PC-3 (cell line): ENCODE measurements around the gene AUTS2. TPM values are rescaled to one million over a fixed set of nuclear protein-coding genes. Genes with fewer than 3 reads are reported as not detected.

Experiments used
- ATAC-seq: fragments of 200-7000 bp; cut with Tn5 transposase; 2 replicates; pipeline ENCODE4 v1.9.1; 2020; ENCODE audit warnings: mild to moderate bottlenecking, moderate library complexity
- BruUV-seq: library from RNA; stranded (reverse); fragments of 400-500 nt; replicated peaks from 2 replicates; lab custom pipeline; 2021; lab: Mats Ljungman, UMichigan
- CTCF ChIA-PET: fragments of 300-600 bp; sonication (Branson Sonifier 250); formaldehyde crosslinking; loops from one replicate; lab custom pipeline; 2022; ENCODE audit warnings: antibody characterized with exemption; lab: Charles Lee
- POLR2A ChIA-PET: fragments of 300-600 bp; sonication (Branson Sonifier 250); formaldehyde crosslinking; loops from one replicate; lab custom pipeline; 2022; ENCODE audit warnings: antibody characterized with exemption; ENCODE audit not compliant: unreplicated experiment; lab: Charles Lee
- DNase-seq: peaks from one replicate; pipeline ENCODE4 v3.0.0-alpha.2; 2015
- H2AFZ ChIP-seq: fragments of 300-600 bp; sonication (generic); 2 replicates; pipeline ENCODE4 v1.6.0; 2016; ENCODE audit warnings: antibody characterized with exemption, low read length
- H3F3A ChIP-seq: fragments of 300-600 bp; sonication (generic); one replicate; pipeline ENCODE4 v1.6.0; 2017; ENCODE audit warnings: antibody characterized with exemption, low read length, control low read depth, mild to moderate bottlenecking; ENCODE audit not compliant: unreplicated experiment
- H3K27ac ChIP-seq: fragments of 300-600 bp; sonication (generic); 2 replicates; pipeline ENCODE4 v1.5.1; 2016; ENCODE audit warnings: mild to moderate bottlenecking, low read length
- H3K27me3 ChIP-seq: fragments of 300-600 bp; sonication (generic); 2 replicates; pipeline ENCODE4 v1.6.1; 2016; ENCODE audit warnings: low read length, mixed read lengths
- H3K36me3 ChIP-seq: fragments of 300-600 bp; sonication (generic); 2 replicates; pipeline ENCODE4 v1.6.1; 2016; ENCODE audit warnings: low read depth, mixed run types, low read length, mixed read lengths
- H3K4me1 ChIP-seq: fragments of 300-600 bp; sonication (generic); 2 replicates; pipeline ENCODE4 v1.5.1; 2016; ENCODE audit warnings: low read length; ENCODE audit not compliant: insufficient read depth
- H3K4me2 ChIP-seq: fragments of 300-600 bp; sonication (generic); 2 replicates; pipeline ENCODE4 v1.6.0; 2016; ENCODE audit warnings: low read length
- H3K4me3 ChIP-seq: fragments of 300-600 bp; sonication (generic); 2 replicates; pipeline ENCODE4 v1.5.1; 2016; ENCODE audit warnings: mild to moderate bottlenecking, low read length, mixed read lengths
- H3K79me2 ChIP-seq: fragments of 300-600 bp; sonication (generic); 2 replicates; pipeline ENCODE4 v1.6.1; 2017; ENCODE audit warnings: low read length, mixed read lengths
- H3K9ac ChIP-seq: fragments of 300-600 bp; sonication (generic); 2 replicates; pipeline ENCODE4 v1.6.0; 2016; ENCODE audit warnings: mild to moderate bottlenecking, low read length
- H3K9me2 ChIP-seq: fragments of 300-600 bp; sonication (generic); replicated peaks from 2 replicates; pipeline ENCODE4 v1.6.1; 2016; ENCODE audit warnings: mixed run types, low read length, mixed read lengths
- H3K9me3 ChIP-seq: fragments of 300-600 bp; sonication (generic); 2 replicates; pipeline ENCODE4 v1.6.1; 2016; ENCODE audit warnings: low read length, mixed read lengths
- H4K20me1 ChIP-seq: fragments of 300-600 bp; sonication (generic); 2 replicates; pipeline ENCODE4 v1.6.1; 2016; ENCODE audit warnings: low read length, mixed read lengths
- EZH2 ChIP-seq: fragments of 300-600 bp; sonication (generic); IDR thresholded peaks from one replicate; pipeline ENCODE4 v1.6.1; 2017; ENCODE audit warnings: antibody characterized with exemption, mild to moderate bottlenecking, low read length; ENCODE audit not compliant: unreplicated experiment
- EZH2phosphoT487 ChIP-seq: fragments of 300-600 bp; sonication (generic); IDR thresholded peaks from 2 replicates; pipeline ENCODE4 v1.6.1; 2018; ENCODE audit warnings: mild to moderate bottlenecking, antibody characterized with exemption, low read length, borderline replicate concordance
- intact Hi-C: fragments of 100-400 bp; cut with micrococcal nuclease; formaldehyde crosslinking; loops from 2 replicates; pipeline ENCODE4 v1.9.0; 2023
- total RNA-seq: library from RNA; depleted of rRNA; stranded (reverse); fragments of >200 nt; gene quantifications from 2 replicates; pipeline ENCODE4 v1.2.3, GENCODE V29; 2014
- TF ChIP-seq, protein P1 (sequence below): fragments of 300-600 bp; sonication (generic); conservative IDR thresholded peaks from 2 replicates; pipeline ENCODE4 v1.5.1; 2017; ENCODE audit warnings: antibody characterized with exemption, low read depth, mild to moderate bottlenecking, low read length

The AUTS2 gene
- total RNA-seq, 1 experiment from 2014 or later: not detected

DNA sequence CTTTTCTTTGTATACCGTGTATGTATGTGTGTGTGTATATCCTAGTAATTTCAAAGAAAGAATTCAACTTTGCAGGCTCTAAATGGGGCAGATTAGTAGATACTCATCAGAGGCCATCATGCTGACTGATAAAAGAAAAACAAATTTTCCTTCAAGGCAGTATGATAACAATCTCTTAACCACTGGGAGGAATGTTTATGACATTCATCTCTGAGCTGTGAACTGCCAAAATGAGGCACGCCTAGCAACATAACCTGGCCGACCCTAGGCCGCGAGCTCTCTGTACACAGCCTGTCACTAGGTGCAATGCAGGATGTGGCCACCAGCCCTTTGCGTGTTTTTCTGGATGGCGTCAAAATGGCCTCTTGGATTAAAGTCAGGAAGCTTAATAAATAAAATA is 1190.0 kb downstream of the AUTS2 start:
- Histone ChIP-seq H3K79me2 (no peaks in the 10 kb centered on the region), H3K36me3 (no peaks in the 10 kb centered on the region), H3K9ac (no peak overlapping the region), H3K27ac (no peak overlapping the region), H3K4me3 (no peak overlapping the region), H3F3A (no peaks in the 10 kb centered on the region), H2AFZ (no peak overlapping the region), H3K9me2 (no peaks in the 10 kb centered on the region), H3K4me1 (no peaks in the 10 kb centered on the region), H3K27me3 (no peaks in the 10 kb centered on the region), H3K4me2 (no peak overlapping the region), H4K20me1 (no peaks in the 10 kb centered on the region), H3K9me3 (no peaks in the 10 kb centered on the region)
- no peak for TF ChIP-seq EZH2phosphoT487
- TF ChIP-seq, protein P1, sequence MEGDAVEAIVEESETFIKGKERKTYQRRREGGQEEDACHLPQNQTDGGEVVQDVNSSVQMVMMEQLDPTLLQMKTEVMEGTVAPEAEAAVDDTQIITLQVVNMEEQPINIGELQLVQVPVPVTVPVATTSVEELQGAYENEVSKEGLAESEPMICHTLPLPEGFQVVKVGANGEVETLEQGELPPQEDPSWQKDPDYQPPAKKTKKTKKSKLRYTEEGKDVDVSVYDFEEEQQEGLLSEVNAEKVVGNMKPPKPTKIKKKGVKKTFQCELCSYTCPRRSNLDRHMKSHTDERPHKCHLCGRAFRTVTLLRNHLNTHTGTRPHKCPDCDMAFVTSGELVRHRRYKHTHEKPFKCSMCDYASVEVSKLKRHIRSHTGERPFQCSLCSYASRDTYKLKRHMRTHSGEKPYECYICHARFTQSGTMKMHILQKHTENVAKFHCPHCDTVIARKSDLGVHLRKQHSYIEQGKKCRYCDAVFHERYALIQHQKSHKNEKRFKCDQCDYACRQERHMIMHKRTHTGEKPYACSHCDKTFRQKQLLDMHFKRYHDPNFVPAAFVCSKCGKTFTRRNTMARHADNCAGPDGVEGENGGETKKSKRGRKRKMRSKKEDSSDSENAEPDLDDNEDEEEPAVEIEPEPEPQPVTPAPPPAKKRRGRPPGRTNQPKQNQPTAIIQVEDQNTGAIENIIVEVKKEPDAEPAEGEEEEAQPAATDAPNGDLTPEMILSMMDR: no peak
- TF ChIP-seq EZH2: no peak
- POLR2A ChIA-PET: no interaction called here
- DNase-seq (no peak), ATAC-seq (no peak)
- intact Hi-C loops: no loop called here
- CTCF ChIA-PET: no interaction called here
- no TSS peak for BruUV-seq

DNA sequence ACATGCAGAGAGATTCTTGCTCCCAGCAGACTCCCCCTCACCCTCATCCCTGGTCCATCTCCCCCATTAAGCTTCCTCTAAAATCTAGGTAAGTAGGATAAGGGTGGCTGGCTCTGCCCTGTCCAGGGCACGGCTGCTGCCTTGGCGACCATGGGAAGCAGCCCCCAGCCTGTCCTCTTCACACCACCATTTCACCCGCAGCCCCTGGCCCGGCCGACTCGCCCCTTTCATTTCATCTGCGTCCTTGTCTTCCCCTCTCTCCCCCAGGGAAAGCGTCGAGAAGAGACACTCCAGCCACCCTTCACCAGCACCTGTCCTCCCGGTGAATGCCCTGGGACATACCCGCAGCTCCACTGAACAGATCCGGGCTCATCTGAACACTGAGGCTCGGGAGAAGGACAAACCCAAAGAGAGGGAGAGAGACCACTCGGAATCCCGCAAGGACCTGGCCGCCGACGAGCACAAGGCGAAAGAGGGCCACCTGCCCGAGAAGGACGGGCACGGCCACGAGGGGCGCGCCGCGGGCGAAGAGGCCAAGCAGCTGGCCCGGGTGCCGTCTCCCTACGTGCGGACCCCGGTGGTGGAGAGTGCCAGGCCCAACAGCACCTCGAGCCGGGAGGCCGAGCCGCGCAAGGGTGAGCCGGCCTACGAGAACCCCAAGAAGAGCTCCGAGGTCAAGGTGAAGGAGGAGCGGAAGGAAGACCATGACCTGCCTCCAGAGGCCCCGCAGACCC is 1191.4 kb downstream of the AUTS2 start:
- Histone ChIP-seq H3K27ac (no peak overlapping the region), H3K9ac (no peak overlapping the region), H4K20me1 (no peaks in the 10 kb centered on the region), H3K4me2 (no peak overlapping the region), H3K36me3 (no peaks in the 10 kb centered on the region), H2AFZ (no peak overlapping the region), H3K27me3 (no peaks in the 10 kb centered on the region), H3F3A (no peaks in the 10 kb centered on the region), H3K4me3 (no peak overlapping the region), H3K9me2 (no peaks in the 10 kb centered on the region), H3K79me2 (no peaks in the 10 kb centered on the region), H3K4me1 (no peaks in the 10 kb centered on the region), H3K9me3 (no peaks in the 10 kb centered on the region)
- intact Hi-C loops: no loop called here
- no peak for DNase-seq
- TF ChIP-seq EZH2phosphoT487 (no peak), EZH2 (no peak)
- TF ChIP-seq, protein P1: no peak
- POLR2A ChIA-PET: no interaction called here
- ATAC-seq: no peak
- BruUV-seq: no TSS peak
- CTCF ChIA-PET: no interaction called here
